HG03097 (cell line): ENCODE results near the gene ANTXR2.
A peak's percentile ranks its signal among the peaks of the same experiment; 100 is the strongest.
"Not testable (repeated sequence)": the region's sequence is repeated elsewhere in the genome, so short reads cannot be mapped to it uniquely, and the experiment has no call there.

Experiments used
- ATAC-seq: cut with Tn5 transposase; IDR thresholded peaks from one replicate; pipeline ENCODE4 v1.9.1; 2021; ENCODE audit not compliant: unreplicated experiment, low FRiP score

The ANTXR2 gene

GRCh38 chr4:79934660-79935059 lies 138.4 kb downstream of the ANTXR2 start:
- ATAC-seq = no peak

DNA sequence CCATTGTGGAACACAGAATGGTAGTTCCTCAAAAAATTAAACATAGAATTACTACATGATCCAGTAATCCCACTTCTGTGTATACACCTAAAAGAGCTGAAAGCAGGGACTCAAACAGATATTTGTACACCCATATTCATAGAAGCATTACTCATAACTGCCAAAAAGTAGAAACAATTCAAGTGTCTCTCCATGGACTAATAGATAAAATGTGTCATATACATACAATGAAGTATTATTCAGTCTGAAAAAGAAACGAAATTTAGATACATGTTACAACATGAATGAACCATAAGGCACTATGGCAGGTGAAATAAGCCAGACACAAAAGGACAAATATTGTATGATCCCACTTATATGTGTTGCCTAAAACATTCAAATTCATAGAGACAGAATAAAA lies 145.1 kb downstream of the ANTXR2 start:
- no peak for ATAC-seq

GRCh38 chr4:79923281-79923680 lies 149.7 kb downstream of the ANTXR2 start:
- no peak for ATAC-seq

GRCh38 chr4:79922011-79922410 lies 151.0 kb downstream of the ANTXR2 start:
- no peak for ATAC-seq

GRCh38 chr4:79920163-79920853 lies 152.7 kb downstream of the ANTXR2 start:
- ATAC-seq = no peak

DNA sequence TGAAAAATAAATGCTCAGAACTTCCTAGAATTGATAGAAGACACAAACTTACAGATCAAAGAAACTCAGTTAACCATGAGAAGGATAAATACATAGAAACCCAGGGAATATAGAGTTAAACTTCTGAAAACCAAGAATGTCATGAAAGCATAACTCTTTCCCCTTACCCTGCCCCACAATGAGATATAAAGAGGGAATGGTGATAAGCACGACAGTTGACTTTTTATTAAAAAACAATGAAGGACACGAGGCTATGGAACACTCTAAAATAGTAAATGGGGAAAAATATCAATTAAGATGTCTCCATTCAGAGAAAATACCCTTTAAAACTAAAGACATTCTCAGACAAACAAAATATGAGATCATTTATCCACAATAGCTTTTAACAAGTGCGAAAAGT lies 154.7 kb downstream of the ANTXR2 start:
- no peak for ATAC-seq

GRCh38 chr4:79917246-79917645 lies 155.8 kb downstream of the ANTXR2 start:
- ATAC-seq = peak; percentile 78

GRCh38 chr4:79915246-79915645 lies 157.8 kb downstream of the ANTXR2 start:
- no peak for ATAC-seq

DNA sequence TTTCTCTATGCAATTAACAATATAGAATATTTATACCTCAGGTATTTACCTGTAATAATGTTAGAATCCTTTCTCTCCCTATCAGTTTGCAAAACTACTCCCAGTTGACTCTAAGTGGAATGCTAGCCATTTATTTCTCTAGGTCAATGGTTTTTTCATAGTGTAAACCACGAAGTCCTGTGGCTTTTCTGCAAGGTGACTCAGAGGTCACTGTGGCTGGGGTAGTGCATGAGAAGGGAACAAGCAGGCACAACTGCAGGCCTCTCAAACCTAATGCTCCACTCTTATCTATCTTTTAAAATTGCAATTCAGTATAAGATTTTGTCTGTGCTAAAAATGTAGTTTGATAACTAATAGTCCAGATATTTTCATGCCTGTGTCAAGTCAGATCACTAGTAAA lies 159.4 kb downstream of the ANTXR2 start:
- ATAC-seq = no peak

GRCh38 chr4:79907001-79907400 lies 166.0 kb downstream of the ANTXR2 start:
- no peak for ATAC-seq

DNA sequence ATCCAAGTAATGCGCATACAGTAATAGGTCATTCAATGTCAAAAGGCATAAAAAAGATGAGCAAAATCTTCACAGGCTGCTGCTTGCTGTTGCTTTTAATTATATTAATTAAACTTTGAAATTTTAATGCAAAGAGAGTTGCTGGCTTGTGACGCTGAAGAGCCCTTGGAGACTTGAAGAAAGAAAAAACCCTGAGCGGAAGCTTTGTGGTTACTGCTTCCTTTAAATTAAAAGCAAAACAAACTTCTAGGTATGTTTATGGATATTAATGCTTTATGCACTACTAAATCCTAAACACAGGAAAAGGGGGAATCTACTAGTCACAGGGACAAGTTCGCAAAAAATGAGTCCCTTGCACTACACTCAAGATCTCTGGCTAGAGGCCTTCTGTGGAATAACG lies 166.7 kb downstream of the ANTXR2 start:
- no peak for ATAC-seq

DNA sequence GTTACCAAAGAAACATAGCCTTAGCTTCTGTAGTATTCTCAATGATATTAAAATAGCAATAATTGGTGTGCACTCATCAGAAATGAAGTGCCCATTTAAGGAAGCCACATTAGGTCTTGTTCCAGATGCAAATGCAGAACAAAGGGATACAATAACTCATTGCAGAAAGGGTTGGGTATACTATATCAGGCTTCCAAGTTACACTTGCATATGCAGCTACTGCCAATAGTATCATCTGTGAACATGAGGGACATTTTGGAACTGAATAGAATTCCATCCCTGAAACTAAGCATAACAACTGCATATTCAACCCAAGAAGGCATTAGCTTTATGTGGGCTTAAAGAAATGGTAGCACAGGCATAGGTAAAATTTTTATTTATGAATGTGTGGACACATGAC lies 167.8 kb downstream of the ANTXR2 start:
- ATAC-seq = no peak

- ATAC-seq = no peak
These were observed 168.7 kb downstream of the ANTXR2 start for GRCh38 chr4:79904331-79904730.

GRCh38 chr4:79900182-79900581 lies 172.8 kb downstream of the ANTXR2 start:
- no peak for ATAC-seq

- no peak for ATAC-seq
These were observed 173.5 kb downstream of the ANTXR2 start for GRCh38 chr4:79899481-79899880.

GRCh38 chr4:79898055-79898454 lies 175.0 kb downstream of the ANTXR2 start:
- ATAC-seq = no peak

DNA sequence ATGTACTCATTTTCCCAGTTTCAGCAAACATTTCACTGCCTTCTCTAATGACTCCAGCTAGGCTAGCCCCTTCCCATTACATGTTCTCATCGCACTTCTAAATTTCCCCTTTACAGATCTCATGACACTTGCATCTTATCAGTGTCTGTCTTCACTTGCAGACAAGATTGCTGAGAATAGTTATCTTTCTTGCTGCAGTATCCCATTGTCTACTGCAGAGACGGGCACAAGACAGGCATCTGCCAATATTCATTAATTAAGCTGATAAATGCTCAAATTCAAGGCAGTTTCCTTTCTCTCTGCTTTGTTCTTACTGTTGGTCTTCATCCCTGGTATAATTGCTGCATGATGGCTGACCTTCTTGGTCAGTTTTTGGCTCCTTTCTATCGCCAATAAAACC lies 175.9 kb downstream of the ANTXR2 start:
- ATAC-seq = no peak

GRCh38 chr4:79893456-79893855 lies 179.6 kb downstream of the ANTXR2 start:
- no peak for ATAC-seq

- ATAC-seq = not testable (repeated sequence)
These were observed 184.0 kb downstream of the ANTXR2 start for GRCh38 chr4:79889026-79889425.

DNA sequence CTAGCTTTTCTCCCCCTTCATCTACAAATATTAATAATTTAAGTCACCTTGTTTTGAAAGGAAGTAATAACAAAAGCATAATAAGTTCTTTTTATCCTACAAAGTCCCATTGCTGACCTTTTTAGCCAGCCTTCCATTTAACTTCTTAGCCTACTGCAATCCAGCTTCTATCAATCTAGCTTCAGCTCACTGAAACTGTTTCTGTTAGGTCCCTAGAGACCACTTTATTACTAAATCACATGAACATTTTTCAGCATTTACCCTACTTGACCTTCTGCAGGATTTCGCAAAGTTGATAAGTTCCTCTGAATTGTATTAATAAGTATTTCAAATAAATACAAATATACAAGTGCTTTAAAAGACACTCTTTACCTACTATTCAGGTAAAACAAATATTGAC lies 186.5 kb downstream of the ANTXR2 start:
- ATAC-seq = no peak

- no peak for ATAC-seq
These were observed 187.0 kb downstream of the ANTXR2 start for GRCh38 chr4:79886021-79886420.

GRCh38 chr4:79883290-79883689 lies 189.7 kb downstream of the ANTXR2 start:
- no peak for ATAC-seq

GRCh38 chr4:79882806-79883205 lies 190.2 kb downstream of the ANTXR2 start:
- ATAC-seq = no peak
